Stimulated activated CD4-positive, alpha-beta T cell treated with anti-CD3 and anti-CD28 coated beads, TNF-alpha, amount 100 ng/mL, for 1 hour (primary cell): ENCODE data around the gene RPL39L.
"Not testable (repeated sequence)": the region's sequence is repeated elsewhere in the genome, so short reads cannot be mapped to it uniquely, and the experiment has no call there.

Source experiments
- DNase-seq, 3 donors: peaks; one replicate each; pipeline ENCODE4 v3.0.0-alpha.2; 2020; ENCODE audit warnings: low read depth in 3 of 3, low spot score in 1 of 3

Gene RPL39L

GRCh38 chr3:187139126-187139894, at the start of gene RPL39L:
Gene RPL39L (minus strand): TSS chr3:187139496. CDS start chr3:187121300, 18,196 bp downstream.
- DNase-seq, result peak; percentile 82 to 91 (median 83)

GRCh38 chr3:187188931-187189330, 49.6 kb upstream of the RPL39L start:
- no peak for DNase-seq

GRCh38 chr3:187186801-187187421, 47.6 kb upstream of the RPL39L start:
- no peak for DNase-seq

GRCh38 chr3:187186375-187186774, 47.1 kb upstream of the RPL39L start:
- no peak for DNase-seq

GRCh38 chr3:187185759-187186158, 46.5 kb upstream of the RPL39L start:
- DNase-seq, result no peak

- no peak for DNase-seq
Observed at GRCh38 chr3:187183903-187184302, 44.6 kb upstream of the RPL39L start.

- DNase-seq, result no peak
Observed at GRCh38 chr3:187183210-187183862, 44.0 kb upstream of the RPL39L start.

GRCh38 chr3:187181454-187182170, 42.3 kb upstream of the RPL39L start:
- DNase-seq, result no peak

- no peak for DNase-seq
Observed at GRCh38 chr3:187172929-187173328, 33.6 kb upstream of the RPL39L start.

- not testable (repeated sequence) for DNase-seq
Observed at GRCh38 chr3:187170911-187171310, 31.6 kb upstream of the RPL39L start.

GRCh38 chr3:187169231-187169960, 30.1 kb upstream of the RPL39L start:
- DNase-seq, result no peak

- DNase-seq, result no peak
Observed at GRCh38 chr3:187167777-187168176, 28.5 kb upstream of the RPL39L start.

GRCh38 chr3:187166750-187167149, 27.5 kb upstream of the RPL39L start:
- DNase-seq, result no peak

GRCh38 chr3:187165144-187165543, 25.8 kb upstream of the RPL39L start:
- DNase-seq, result peak in 2 of 3 donors; percentile 3 to 5

- DNase-seq, result no peak
Observed at GRCh38 chr3:187162265-187162953, 23.1 kb upstream of the RPL39L start.

GRCh38 chr3:187161556-187161955, 22.3 kb upstream of the RPL39L start:
- no peak for DNase-seq

GRCh38 chr3:187150599-187150998, 11.3 kb upstream of the RPL39L start:
- DNase-seq, result peak in 2 of 3 donors; percentile 40 to 53

GRCh38 chr3:187150186-187150585, 10.9 kb upstream of the RPL39L start:
- no peak for DNase-seq

- no peak for DNase-seq
Observed at GRCh38 chr3:187146389-187146788, 7.1 kb upstream of the RPL39L start.
